ENCODE data around the gene CST9.

- TF ChIP-seq POLR2A (IDR thresholded peaks at IDR 0.05) (no peak), CTCF (IDR thresholded peaks at IDR 0.05) (no peak)
Observed at GRCh38 chr20:23652926-23653325, 47.2 kb upstream of the CST9 start.
